Right lobe of liver (tissue), 4 donors: ENCODE measurements around the gene MIR17HG.

ENCODE experiments used
- CTCF ChIP-seq, 4 donors: fragments of 200-600 bp in 3 of 4; fragments of 450-650 bp in 1 of 4; IDR thresholded peaks; one replicate each; pipeline versions ENCODE4 v1.5.1 to v1.8.0; 2016 to 2022; ENCODE audit warnings: antibody characterized with exemption in 4 of 4, mild to moderate bottlenecking in 2 of 4
- POLR2A ChIP-seq: fragments of 450-650 bp; IDR thresholded peaks from one replicate; pipeline ENCODE4 v1.6.1; 2017; ENCODE audit warnings: antibody characterized with exemption, mild to moderate bottlenecking
- donor health status: DM: no; HTN: no; CAD: no.
- donor health status: DM: no; HTN: no; CAD: no.
- donor health status: DM: no; HTN: yes; CAD: no.

- TF ChIP-seq CTCF (IDR thresholded peaks at IDR 0.05) (no peak), POLR2A (no peak)
Measured at GRCh38 chr13:91314888-91315287, 32.6 kb upstream of the MIR17HG start.
